DOHH2 (cell line): Measurements from ENCODE around the gene LOXL4.

Experiments used
- H3F3A ChIP-seq: fragments of 200-600 bp; sonication (generic), shearing (Covaris generic); 2 replicates; pipeline ENCODE4 v1.6.0; 2016; ENCODE audit warnings: antibody characterized with exemption, mild to moderate bottlenecking; ENCODE audit not compliant: control insufficient read depth, insufficient read depth
- H3K27ac ChIP-seq: fragments of 200-600 bp; sonication (generic); 2 replicates; pipeline ENCODE4 v1.5.1; 2014; ENCODE audit warnings: low read depth, mild to moderate bottlenecking, low read length, moderate library complexity
- H3K27me3 ChIP-seq: fragments of 200-600 bp; sonication (generic); 2 replicates; pipeline ENCODE4 v1.6.1; 2014; ENCODE audit warnings: mild to moderate bottlenecking, low read length, mixed read lengths; ENCODE audit not compliant: control insufficient read depth
- H3K36me3 ChIP-seq: fragments of 200-600 bp; sonication (generic); 2 replicates; pipeline ENCODE4 v1.6.1; 2014; ENCODE audit warnings: mild to moderate bottlenecking, low read length, moderate library complexity, mixed read lengths; ENCODE audit not compliant: control insufficient read depth
- H3K4me1 ChIP-seq: fragments of 200-600 bp; sonication (generic); 2 replicates; pipeline ENCODE4 v1.6.1; 2014; ENCODE audit warnings: mild to moderate bottlenecking, low read length, mixed read lengths; ENCODE audit not compliant: control insufficient read depth
- H3K4me2 ChIP-seq: fragments of 200-600 bp; sonication (generic); 2 replicates; pipeline ENCODE4 v1.6.0; 2014; ENCODE audit warnings: mild to moderate bottlenecking, low read length, moderate library complexity
- H3K4me3 ChIP-seq: fragments of 200-600 bp; sonication (generic); 2 replicates; pipeline ENCODE4 v1.5.1; 2014; ENCODE audit warnings: mild to moderate bottlenecking, low read length, mixed read lengths
- H3K79me2 ChIP-seq: fragments of 200-600 bp; sonication (generic); 2 replicates; pipeline ENCODE4 v1.6.1; 2014; ENCODE audit warnings: mild to moderate bottlenecking, low read length, mixed read lengths; ENCODE audit not compliant: control insufficient read depth
- H3K9me2 ChIP-seq: fragments of 200-600 bp; sonication (generic); replicated peaks from 2 replicates; pipeline ENCODE4 v1.6.1; 2014; ENCODE audit warnings: mild to moderate bottlenecking, low read length, mixed read lengths; ENCODE audit not compliant: control insufficient read depth
- H3K9me3 ChIP-seq: fragments of 200-600 bp; sonication (generic); 2 replicates; pipeline ENCODE4 v1.6.1; 2014; ENCODE audit warnings: antibody characterized with exemption, low read length, mixed read lengths; ENCODE audit not compliant: control insufficient read depth, insufficient read depth
- H4K20me1 ChIP-seq: fragments of 200-600 bp; sonication (generic); 2 replicates; pipeline ENCODE4 v1.6.0; 2014; ENCODE audit warnings: low read depth, mild to moderate bottlenecking, antibody characterized with exemption, low read length, moderate library complexity; ENCODE audit not compliant: control insufficient read depth, insufficient read depth
- CTCF ChIP-seq: fragments of 200-600 bp; sonication (generic); IDR thresholded peaks from one replicate; pipeline ENCODE4 v1.5.1; 2014; ENCODE audit warnings: antibody characterized with exemption, mild to moderate bottlenecking, low read depth, low read length; ENCODE audit not compliant: poor library complexity, severe bottlenecking
- EZH2phosphoT487 ChIP-seq: fragments of 200-600 bp; sonication (generic); IDR thresholded peaks from 2 replicates; pipeline ENCODE4 v1.6.1; 2017; ENCODE audit warnings: borderline replicate concordance, mild to moderate bottlenecking, antibody characterized with exemption, low read length, moderate library complexity, mixed read lengths

Gene LOXL4

GRCh38 chr10:98258683-98259454 is 9.1 kb downstream of the LOXL4 start:
- H3K9me3 ChIP-seq, result no peaks in the 10 kb centered on the region
- H3K36me3 ChIP-seq, result no peaks in the 10 kb centered on the region
- no peaks in the 10 kb centered on the region for H3K4me1 ChIP-seq
- H3K27ac ChIP-seq, result no peak overlapping the region
- no peak overlapping the region for H3K4me2 ChIP-seq
- no peaks in the 10 kb centered on the region for H3F3A ChIP-seq
- no peaks in the 10 kb centered on the region for H3K27me3 ChIP-seq
- no peaks in the 10 kb centered on the region for H3K79me2 ChIP-seq
- no peak overlapping the region for H3K4me3 ChIP-seq
- TF ChIP-seq EZH2phosphoT487 (no peak), CTCF (no peak)
- H4K20me1 ChIP-seq, result no peaks in the 10 kb centered on the region; the same call in 1 of the 2 replicates
- H3K9me2 ChIP-seq, result no peaks in the 10 kb centered on the region

GRCh38 chr10:98257961-98258360 is 10.0 kb downstream of the LOXL4 start:
- no peaks in the 10 kb centered on the region for H3K79me2 ChIP-seq
- H3K4me1 ChIP-seq, result no peaks in the 10 kb centered on the region

GRCh38 chr10:98257198-98257597 is 10.8 kb downstream of the LOXL4 start:
- H3K27me3 ChIP-seq, result no peaks in the 10 kb centered on the region
- no peaks in the 10 kb centered on the region for H3K9me3 ChIP-seq
- no peaks in the 10 kb centered on the region for H3K79me2 ChIP-seq
- no peaks in the 10 kb centered on the region; the same call in 1 of the 2 replicates for H4K20me1 ChIP-seq
- no peaks in the 10 kb centered on the region for H3K36me3 ChIP-seq
- no peaks in the 10 kb centered on the region for H3F3A ChIP-seq
- H3K27ac ChIP-seq, result no peak overlapping the region
- no peaks in the 10 kb centered on the region for H3K9me2 ChIP-seq
- H3K4me2 ChIP-seq, result no peak overlapping the region
- no peak overlapping the region for H3K4me3 ChIP-seq
- H3K4me1 ChIP-seq, result no peaks in the 10 kb centered on the region
- TF ChIP-seq CTCF, result no peak

More at GRCh38 chr10:98257961-98258360, 10.0 kb downstream of the LOXL4 start:
- H3K9me3 ChIP-seq, result no peaks in the 10 kb centered on the region
- no peak overlapping the region for H3K4me3 ChIP-seq
- no peaks in the 10 kb centered on the region for H3F3A ChIP-seq
- H4K20me1 ChIP-seq, result no peaks in the 10 kb centered on the region; the same call in 1 of the 2 replicates
- H3K27ac ChIP-seq, result no peak overlapping the region
- no peaks in the 10 kb centered on the region for H3K9me2 ChIP-seq
- H3K27me3 ChIP-seq, result no peaks in the 10 kb centered on the region
- no peak overlapping the region for H3K4me2 ChIP-seq
- no peak for TF ChIP-seq CTCF
- no peak for TF ChIP-seq EZH2phosphoT487
- H3K36me3 ChIP-seq, result no peaks in the 10 kb centered on the region
